HG02759 (cell line): ENCODE measurements around the gene SRGAP1.

Source experiments
- ATAC-seq: cut with Tn5 transposase; IDR thresholded peaks from one replicate; pipeline ENCODE4 v1.9.1; 2021; ENCODE audit warnings: mild to moderate bottlenecking, moderate library complexity; ENCODE audit not compliant: unreplicated experiment

Gene SRGAP1

DNA sequence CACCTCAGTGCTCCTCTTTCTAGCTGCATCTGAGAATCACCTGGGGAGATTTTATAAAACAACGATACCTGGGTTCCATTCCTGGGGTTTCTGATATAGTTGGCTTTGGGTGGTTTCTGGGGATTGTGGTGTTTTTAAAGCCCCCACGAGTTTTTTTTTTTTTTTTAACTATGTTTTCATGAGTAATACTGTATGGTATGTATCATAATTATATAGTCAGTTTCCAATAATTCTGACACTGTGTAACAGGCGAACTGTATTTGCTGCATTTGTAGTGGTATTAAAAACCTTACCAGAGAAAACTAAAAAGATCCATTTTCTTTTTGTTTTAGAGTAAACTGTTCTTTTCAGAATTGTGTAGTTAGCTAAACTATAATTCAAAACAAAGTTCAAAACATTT, 84.9 kb downstream of the SRGAP1 start:
- ATAC-seq, result no peak

DNA sequence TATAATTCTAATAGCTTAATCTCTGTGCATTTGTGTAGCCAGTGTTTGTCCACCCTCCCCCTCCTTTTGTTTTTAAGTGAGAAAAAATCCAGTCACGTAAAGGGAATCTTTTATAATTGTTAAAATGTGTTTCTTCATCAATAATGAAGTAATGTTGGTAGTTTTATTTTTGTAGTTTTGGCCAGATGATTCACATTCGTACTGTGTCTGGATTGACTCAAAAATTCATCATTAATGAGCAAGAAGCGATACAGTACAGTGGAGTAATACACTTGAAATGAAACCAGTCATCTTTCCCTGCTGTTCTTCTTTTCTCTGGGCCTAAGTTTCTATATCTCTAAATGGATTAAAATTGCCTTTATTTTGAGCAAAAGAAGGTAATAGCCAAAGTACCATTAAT, 86.5 kb downstream of the SRGAP1 start:
- ATAC-seq, result no peak

DNA sequence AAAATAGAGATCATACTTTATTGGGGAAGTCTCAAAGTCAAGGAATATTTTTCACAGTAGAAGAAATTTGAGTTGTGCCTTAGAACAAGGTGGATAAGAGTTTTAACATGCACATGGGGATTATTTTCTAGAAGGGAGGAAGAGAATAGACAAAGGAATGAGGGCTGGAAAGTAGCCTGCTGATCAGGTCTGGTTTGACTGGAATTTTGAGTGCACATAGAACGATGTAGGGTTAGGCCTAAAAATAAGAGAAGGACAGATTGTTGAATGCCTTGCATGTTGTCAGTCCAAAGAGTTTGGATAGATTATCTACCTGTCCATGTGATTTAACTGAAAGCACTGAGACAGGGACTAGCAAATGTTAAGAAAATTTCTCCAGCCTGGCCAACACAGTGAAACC, 87.2 kb downstream of the SRGAP1 start:
- ATAC-seq, result no peak

DNA sequence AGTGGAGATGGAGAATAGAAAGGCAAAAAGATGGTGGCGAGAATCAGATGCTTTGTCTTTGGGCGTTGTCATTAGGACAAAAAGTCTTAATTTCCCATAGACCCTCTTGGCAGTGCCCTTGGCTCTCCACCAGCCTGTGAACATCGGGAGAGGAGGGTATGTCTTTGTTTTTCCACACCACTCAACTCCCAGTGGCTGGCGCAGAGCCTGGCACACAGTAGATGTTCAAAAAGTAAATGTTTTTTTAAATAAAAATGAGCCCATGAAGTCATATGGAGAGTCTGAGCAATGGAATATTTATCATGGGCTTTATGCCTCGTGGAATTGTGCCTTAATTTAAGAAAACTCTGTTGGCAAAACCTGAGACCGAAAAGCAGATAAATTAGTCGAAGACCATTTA, 90.4 kb downstream of the SRGAP1 start:
- no peak for ATAC-seq

DNA sequence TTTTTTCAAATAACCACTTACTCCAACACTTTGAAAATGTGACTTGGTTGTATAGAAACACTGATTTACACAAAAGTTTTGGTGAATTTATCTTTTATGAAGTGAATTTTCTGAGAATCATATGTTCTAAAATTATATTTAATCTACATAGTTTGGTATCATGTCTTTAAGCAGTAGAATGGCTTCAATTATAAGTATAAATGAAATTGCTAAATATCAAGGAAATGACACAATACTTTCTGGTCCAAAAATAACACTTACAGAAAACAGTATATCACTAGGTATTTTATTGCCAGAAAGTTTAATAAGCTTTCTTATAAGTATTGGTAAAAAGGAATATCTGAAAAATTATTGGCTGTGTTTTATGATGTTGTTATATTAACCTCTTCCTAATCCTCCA, 90.9 kb downstream of the SRGAP1 start:
- ATAC-seq, result no peak

DNA sequence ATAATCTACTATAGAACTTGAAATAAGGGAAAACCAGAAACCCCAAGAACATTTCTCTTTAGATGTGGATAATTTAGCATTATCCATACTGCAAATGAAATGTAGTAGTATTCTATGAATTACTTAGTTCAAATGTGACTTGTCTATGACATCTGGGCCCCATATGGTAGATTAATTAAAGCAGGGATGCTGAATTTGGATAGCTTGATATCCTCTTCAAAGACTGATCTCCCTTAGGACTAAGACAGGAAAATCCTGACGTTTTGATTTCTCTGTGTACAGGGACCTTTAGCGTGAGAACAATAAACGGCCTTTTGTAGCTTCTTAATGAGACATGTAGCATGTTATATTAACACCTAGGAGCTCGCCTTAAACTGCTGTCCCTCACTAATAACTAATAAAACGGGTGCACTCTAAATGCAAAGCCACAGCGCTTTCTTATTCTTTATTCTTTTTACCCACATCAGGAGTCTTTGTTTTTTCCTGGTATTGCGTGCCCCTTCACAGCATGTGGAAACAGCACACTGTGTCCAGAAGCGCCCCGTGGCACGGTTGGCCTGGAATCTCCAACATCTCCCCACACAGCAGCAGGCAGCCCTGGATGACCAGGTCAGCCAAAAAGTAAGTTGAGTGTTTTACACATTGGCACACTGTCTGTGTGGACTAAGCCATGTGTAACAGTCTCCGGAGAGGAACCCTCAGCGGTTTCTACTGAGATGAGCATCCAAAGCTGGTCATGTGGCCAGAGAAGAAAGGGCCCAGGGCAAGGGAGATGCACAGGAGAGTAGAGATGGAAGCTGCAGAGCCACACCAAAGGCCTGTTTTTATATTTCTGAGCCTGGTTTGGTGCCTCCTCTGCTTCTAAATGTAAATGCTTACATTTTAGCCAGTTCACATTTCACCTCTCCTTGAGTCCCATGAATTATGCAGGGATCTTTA, 93.1 kb downstream of the SRGAP1 start:
- ATAC-seq, result no peak

DNA sequence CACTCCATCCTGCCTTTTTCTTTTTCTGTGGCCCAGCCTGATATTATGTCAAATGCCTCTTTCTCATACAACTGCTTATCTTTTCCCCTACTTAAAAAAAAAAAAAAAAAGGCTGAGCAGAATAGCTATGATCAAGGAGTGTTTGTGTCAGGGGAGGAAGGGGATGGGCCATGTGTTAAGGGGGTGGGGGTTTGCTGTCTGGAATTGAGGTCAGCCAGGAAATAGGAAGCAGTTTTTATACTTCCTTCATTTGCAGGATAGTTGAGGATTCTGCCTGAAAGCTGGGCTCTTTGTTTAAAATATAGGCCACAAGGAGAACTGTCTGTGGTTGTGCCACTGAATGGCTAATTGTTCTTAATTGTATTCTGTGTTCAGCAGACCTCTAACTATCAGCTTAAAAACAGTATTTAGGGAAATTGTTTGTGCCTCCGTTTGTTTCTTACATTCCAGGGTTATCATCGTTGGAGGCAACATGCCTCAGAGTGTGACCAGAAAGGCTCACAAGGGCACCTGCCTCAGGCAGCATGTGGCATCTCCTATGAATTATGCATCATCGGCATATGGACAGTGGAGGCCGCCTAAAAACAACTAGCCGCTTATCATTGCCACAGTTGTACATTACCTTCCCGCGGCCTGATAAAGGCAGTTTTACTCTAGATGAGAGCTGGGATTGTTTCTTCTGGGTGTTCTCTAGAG, 96.0 kb downstream of the SRGAP1 start:
- ATAC-seq, result no peak

DNA sequence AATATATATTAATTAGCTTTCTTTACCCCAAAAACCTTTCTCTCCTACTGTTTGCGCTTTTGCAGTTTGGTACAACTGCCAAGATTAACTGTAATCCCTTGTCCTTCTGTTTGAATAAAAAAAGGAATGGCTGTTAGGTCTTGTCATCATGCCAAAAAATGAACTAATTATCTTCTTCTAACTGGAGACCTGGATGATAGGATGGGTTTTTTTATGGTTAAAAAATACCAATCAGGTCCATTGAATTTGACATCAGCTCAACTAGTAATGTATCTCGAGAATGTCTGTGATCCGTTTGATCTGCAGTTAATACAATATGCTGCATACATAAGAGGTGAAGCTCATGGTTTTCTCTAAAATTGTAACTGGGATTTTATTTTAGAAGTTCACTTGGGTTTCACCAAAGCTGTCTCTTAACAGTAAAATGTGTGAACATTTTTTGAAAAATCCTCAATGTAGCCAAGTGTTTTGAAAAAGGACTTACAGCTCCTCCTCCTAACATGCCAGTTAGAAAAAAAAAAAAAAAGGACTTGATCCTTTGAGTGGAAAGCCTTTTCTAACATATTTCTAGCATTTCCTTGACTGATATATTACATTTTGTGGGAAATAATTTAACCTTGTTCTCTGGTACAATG, 96.8 kb downstream of the SRGAP1 start:
- ATAC-seq, result no peak

DNA sequence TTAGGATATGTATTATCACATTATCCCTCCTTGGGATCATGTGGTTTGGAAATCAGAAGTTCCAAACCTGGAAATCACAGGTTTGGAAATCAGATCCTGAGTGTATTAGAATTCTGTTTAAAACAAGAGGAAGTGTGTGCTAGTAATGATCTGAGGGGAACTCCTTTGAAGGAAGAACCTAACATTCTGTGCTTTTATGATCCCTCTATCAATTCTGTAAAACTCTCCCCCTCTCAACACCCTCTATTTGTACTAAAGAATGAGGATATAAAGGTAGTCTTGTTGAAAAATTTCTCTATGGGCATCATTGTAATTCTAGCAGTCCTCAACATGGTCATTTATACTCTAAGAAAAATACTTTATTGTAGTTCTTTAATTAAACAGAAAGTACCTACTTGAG, 97.4 kb downstream of the SRGAP1 start:
- ATAC-seq, result no peak

DNA sequence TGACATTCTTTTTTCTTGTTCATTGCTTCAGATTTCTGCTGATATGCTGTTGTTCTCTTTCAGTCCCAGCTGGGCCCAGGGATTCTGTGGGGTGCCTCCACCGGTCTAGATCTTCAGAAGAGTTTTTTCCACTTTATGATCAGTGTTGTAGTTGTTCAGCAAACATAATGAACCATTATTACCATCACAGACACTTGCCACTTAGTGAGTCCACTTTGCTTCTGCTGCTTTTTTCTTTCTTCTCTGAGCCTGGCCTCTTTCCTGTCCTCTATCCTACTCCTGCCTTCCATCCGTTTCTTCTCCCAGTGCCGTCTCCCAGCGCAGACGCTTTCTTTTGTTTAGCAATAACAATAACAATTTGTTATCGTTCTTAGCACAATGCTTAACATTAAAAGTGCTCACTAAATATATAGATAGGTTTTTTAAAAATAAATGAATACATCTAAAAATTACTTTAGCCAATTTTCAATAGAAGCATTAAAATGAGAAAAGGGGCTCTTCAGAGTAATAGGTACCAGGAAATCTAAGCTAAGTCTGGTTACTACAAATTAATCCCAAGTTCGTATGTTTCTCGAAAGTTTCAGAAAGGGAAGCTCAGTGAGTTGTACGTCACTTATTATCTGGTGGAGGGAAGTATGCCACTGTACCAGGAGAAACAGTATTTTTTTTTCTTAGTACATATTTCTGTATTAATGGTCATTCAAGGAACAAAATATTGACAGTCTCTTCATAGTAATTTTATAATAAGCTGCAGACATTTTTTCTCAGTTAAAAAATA, 98.2 kb downstream of the SRGAP1 start:
- no peak for ATAC-seq

DNA sequence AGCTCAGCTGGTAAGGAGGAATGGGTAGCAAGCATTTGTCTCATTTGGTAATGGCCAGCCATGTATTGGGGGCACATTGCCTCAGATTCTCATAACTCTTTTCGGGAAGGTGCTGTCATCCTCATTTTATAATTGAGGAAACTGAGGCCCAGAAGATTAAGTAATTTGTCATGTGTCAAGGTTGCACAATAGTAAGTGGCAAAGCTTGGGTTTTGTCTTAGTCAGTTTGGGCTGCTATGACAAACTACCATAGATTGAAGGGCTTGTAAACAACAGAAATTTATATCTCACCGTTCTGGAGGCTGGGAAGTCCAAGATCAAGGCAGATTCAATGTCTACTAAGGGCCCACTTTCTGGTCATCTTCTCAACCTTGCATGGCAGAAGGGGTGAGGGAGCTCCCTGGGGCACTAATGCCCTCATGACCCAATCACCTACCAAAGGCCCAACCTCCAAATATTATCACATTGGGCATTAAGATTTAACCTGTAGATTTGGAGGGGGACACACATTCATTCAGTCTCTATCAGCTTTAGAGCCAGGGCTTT, 99.6 kb downstream of the SRGAP1 start:
- no peak for ATAC-seq

DNA sequence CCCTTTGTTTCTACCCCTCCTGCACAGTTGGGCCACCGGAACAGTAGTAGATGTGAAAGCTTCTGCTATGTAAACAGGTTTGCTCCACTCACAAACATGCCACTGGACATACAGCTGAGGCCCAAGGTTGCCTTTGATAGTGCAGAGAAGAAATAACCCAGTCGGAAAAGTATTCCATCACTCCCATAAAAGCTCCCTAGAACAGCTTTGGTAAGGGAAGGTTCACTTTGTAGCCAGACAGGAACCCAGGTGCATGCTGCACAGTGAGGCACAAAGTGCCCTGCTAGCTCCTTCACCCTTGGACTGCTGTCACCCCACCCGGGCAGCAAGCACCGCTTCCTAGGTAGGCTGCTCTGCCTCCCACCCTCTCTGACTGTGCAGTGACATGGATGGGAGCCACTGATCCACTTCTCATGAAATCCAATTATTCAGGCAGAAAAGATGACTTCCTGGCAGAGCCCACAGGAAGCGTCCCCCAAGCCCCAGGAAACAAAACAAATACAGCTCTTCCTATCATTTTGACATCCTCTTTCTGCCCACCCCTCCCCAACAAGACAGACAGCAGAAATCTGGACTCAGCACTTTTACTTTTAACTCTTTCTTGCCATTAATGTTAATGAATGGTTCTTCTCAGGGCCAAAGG, 100.2 kb downstream of the SRGAP1 start:
- no peak for ATAC-seq

DNA sequence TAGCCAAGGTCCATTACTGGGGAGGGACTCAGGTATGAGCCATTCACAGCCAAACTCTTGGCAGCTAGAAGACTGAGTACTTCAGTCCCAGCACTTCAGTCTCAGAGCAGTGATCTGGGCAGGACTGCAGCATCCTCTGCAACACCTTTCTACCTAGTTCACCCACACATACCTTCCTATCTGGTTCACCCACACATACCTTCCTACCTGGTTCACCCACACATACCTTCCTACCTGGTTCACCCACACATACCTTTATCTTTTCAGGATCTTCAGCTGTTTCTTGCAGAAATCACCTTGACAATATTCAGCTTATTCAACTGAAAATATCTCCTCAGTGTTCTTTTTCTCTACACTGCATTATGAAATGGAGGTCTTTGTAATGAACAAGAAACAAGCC, 101.3 kb downstream of the SRGAP1 start:
- no peak for ATAC-seq

DNA sequence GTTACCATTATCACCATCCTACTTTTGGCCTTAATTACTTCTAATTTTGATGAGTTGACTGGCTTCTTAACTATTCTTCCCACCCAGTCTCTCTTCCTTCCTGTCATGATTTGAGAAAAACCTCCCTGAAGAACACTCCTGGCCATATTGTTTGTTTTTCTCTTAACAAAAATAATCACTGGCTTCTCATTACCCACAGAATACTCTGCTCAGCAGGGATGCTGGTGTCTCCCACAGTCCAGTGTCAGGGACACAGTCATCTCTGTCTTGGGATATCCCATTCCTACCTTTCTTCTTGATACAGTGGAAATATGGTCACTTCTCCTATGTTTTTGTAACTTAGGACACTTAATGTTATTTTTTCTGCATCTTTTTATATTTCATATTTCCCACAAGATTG, 103.7 kb downstream of the SRGAP1 start:
- ATAC-seq, result no peak

DNA sequence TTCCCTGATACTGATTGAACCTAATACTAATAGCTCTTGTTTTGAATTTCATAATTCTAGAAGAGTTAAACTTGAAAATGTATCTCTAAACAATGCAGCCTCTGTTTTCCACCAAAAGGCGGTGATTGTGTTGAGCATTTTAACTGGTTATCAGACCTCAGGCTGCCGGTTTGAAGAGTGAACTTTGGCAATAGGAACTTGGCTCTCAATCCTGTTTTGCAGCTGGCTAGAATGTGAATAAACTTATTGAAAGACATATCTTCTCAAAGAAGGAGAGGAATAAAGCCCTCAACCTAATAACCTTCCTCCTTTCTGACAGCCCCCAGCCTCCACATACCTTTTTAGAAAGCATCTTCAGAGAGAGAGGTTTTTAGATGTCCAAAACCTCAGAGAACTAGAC, 105.4 kb downstream of the SRGAP1 start:
- ATAC-seq, result no peak

DNA sequence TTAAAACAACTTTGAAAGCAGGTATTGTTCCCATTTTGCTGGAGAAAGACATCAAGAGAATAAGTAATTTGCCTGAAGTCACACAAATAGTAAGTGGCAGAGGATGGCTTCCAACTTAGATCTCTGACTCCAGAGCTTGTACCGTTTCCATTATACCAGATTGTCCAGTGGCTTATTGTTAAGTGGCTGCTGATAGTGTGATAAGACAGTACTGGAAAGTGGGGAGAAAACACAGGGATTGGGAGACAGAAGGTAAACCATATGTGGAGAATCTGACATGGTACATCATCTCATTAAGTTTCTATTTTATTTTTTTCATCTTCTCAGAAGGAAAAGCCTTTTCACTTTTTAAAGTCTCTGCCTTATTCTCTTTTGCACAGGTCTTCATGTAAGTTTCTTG, 108.5 kb downstream of the SRGAP1 start:
- no peak for ATAC-seq

DNA sequence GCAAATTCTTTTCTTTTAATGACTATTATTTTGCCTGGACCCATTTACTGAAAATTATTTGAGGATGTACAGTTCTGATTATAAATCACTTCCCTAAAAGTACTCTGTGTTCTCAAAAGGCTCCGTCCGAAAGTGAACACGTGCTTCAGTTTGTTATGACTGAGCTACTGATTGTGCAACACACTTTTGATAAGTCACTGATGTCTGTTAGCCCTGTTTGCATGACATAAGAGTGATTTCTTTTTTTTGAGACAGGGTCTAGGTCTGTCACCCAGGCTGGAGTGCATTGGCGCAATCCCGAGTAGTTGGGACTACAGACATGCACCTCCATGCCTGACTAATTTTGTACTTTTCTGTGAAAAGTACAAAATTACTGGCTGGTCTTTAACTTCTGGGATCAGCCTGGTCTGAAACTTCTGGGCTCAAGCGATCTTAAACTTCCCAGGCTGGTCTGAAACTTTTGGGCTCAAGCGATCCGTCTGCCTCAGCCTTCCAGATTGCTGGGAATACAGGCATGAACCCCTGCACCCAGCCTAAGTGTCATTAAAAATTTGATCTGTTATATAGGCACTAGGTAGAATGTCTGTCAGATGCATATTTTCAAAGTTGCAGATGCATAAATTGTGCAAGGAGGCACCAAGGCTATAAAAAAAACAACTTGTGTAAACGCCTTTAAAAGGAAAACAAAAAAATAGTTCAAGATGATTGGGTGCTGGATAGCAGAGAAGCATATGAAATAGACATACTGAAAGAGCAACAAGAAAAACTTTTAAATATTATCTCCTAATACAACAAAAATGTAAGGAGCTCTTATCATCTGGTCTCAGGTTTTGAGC, 111.5 kb downstream of the SRGAP1 start:
- peak; percentile 54 for ATAC-seq

DNA sequence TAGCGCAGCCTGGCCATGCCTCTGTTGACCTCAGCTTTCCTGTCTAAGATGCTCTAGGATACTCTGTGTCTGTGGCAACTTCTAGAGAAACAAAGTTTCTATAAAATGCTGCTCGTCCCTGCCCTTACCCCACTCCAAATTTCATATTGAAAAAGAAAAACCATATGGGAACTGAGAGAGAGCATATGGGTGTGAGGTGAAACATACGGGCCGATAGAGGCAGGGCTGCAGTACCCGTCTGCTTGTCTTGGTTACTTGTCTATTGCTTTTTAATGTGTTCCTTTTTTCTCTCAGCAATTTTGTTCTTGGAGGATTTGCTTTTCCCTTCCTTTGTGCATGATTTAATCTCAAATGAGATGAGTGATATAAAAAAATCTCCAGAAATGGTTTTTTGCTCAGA, 113.0 kb downstream of the SRGAP1 start:
- no peak for ATAC-seq

DNA sequence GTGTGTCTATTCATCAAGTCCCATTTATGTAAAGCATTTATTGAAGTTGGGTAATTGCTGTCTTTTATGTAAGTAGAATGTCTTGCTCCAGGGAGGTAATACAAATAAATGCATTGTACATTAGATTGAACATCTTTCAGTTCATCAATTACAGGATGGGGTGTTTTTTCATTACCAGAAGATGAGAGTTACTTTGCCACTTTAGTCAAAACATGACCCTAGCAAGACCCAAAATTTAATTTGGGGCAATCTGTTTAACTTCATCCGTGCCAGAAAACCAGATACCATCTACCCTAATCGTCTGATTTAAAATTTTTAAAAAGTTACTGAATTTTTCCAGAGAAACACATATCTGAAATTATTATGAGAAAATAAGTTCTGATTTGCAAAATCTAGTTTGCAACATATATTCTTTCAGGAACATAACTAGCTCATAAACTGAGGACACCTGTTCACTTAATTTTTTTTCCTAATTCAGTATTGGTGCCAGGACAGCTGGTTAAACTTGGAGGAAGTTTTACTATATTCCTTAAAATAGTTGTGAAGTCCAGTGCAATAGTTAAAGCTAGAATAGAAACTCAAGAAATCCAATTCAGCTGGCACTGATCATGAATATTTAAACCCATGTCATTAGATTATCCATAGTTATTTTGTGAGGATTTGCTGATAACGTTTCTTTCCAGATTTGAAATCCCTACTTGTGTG, 114.5 kb downstream of the SRGAP1 start:
- ATAC-seq, result no peak
